ENCODE measurements around the gene PITX1. TPM values are rescaled to one million over a fixed set of nuclear protein-coding genes. Genes with fewer than 3 reads are reported as not detected.

PITX1 gene
- total RNA-seq, 1 donor from 2014 or later = 89.6 TPM

GRCh38 chr5:135012951-135013391 lies 21.1 kb downstream of the PITX1 start:
- no peaks in the 10 kb centered on the region for H3K36me3 Mint-ChIP-seq
- H3K27ac Mint-ChIP-seq = no peak overlapping the region
- no peak overlapping the region for H3K4me3 Mint-ChIP-seq
- H3K27me3 Mint-ChIP-seq (ENCODE audit: low read depth) = no peaks in the 10 kb centered on the region
- TF ChIP-seq CTCF (IDR thresholded peaks at IDR 0.05; ENCODE audit: unreplicated experiment) = no peak
- no peaks in the 10 kb centered on the region for H3K9me3 Mint-ChIP-seq
- DNase-seq (ENCODE audit: low spot score in 2 of 2, unreplicated experiment in 2 of 2) = no peak
- H3K4me1 Mint-ChIP-seq = no peaks in the 10 kb centered on the region

DNA sequence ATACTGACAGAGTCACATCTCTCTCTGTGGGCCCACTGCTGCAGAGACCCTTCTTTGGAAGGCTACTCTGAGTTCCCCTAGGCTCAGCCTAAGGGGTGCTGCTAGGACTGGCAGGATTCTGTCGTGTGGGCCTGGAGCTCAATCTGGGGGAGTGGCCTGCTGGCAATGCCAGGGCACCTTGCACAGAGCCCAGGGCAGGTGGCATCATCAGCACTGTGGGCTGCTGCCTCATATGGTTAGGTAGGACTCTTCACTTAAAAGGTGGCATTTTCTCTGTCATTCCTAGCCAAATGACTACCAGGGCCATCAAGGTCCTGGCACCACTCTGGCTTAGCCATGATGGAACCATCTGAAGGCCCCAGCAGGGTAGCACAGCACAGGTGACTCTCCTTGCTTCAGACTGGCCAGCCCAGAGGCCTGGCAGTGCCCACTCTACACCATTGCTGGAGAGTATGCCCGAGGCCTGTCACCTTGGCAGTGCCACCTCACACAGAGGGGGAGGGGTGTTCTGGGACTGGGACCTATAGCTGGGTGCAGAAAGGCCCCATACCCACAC lies 21.9 kb downstream of the PITX1 start:
- H3K4me3 Mint-ChIP-seq = no peak overlapping the region
- no peak overlapping the region for H3K27ac Mint-ChIP-seq
- DNase-seq (ENCODE audit: low spot score in 2 of 2, unreplicated experiment in 2 of 2) = no peak
- no peaks in the 10 kb centered on the region for H3K9me3 Mint-ChIP-seq
- H3K36me3 Mint-ChIP-seq = peaks cover under 1% of the 10 kb centered on the region
- TF ChIP-seq CTCF (IDR thresholded peaks at IDR 0.05; ENCODE audit: unreplicated experiment) = no peak
- H3K4me1 Mint-ChIP-seq = no peaks in the 10 kb centered on the region
- no peaks in the 10 kb centered on the region for H3K27me3 Mint-ChIP-seq (ENCODE audit: low read depth)

DNA sequence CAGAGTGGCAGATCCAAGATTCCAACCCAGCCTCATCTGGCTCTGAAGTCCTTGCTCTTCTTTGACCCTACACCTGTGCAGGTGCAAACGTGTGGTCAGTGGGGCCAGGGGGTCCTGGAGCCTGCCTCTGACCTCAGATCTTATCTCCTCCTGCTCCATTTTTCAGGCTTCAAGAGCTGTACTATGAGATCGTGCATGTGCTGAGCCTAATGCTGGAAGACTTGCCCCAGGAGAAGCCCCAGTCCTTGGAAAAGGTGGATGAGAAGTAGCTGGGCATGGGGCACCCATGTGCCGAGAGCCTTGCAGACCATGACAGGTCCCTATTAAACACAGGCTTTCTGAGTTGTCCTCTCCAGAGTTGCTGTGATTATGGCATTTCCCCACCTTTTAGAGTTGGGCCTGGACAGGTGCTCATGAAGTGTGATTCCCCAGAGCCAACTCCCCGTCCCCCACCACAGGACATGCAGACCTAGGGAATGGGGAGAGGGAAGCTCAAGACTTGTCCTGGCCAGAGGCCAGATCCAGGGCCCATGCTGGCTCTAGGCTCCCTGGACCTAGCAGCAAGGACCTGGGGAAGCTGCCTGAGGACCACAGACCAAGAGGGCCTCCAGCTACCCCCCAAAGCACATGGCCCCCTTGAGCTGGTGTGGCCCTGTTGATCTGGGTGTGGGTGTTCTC lies 22.5 kb downstream of the PITX1 start:
- Mint-ChIP-seq H3K27ac (no peak overlapping the region), H3K4me1 (no peaks in the 10 kb centered on the region), H3K27me3 (ENCODE audit: low read depth) (no peaks in the 10 kb centered on the region), H3K9me3 (no peaks in the 10 kb centered on the region), H3K4me3 (no peak overlapping the region), H3K36me3 (peaks cover 5% of the 10 kb centered on the region)
- no peak for DNase-seq (ENCODE audit: low spot score in 2 of 2, unreplicated experiment in 2 of 2)
- no peak for TF ChIP-seq CTCF (IDR thresholded peaks at IDR 0.05; ENCODE audit: unreplicated experiment)

- DNase-seq (ENCODE audit: low spot score in 2 of 2, unreplicated experiment in 2 of 2) = no peak
- H3K27me3 Mint-ChIP-seq (ENCODE audit: low read depth) = no peaks in the 10 kb centered on the region
- no peaks in the 10 kb centered on the region for H3K9me3 Mint-ChIP-seq
- no peak overlapping the region for H3K27ac Mint-ChIP-seq
- H3K4me3 Mint-ChIP-seq = no peak overlapping the region
- TF ChIP-seq CTCF (IDR thresholded peaks at IDR 0.05; ENCODE audit: unreplicated experiment) = no peak
- peaks cover 5% of the 10 kb centered on the region for H3K36me3 Mint-ChIP-seq
- no peaks in the 10 kb centered on the region for H3K4me1 Mint-ChIP-seq
Measured at GRCh38 chr5:135010502-135011354, 23.3 kb downstream of the PITX1 start.

GRCh38 chr5:135009736-135010501 lies 24.1 kb downstream of the PITX1 start:
- H3K27me3 Mint-ChIP-seq (ENCODE audit: low read depth) = no peaks in the 10 kb centered on the region

More at GRCh38 chr5:135009736-135010501, 24.1 kb downstream of the PITX1 start:
- H3K36me3 Mint-ChIP-seq = peaks cover 5% of the 10 kb centered on the region
- no peak for DNase-seq (ENCODE audit: low spot score in 2 of 2, unreplicated experiment in 2 of 2)
- H3K27ac Mint-ChIP-seq = no peak overlapping the region
- H3K4me3 Mint-ChIP-seq = no peak overlapping the region
- H3K9me3 Mint-ChIP-seq = no peaks in the 10 kb centered on the region
- no peaks in the 10 kb centered on the region for H3K4me1 Mint-ChIP-seq
- TF ChIP-seq CTCF (IDR thresholded peaks at IDR 0.05; ENCODE audit: unreplicated experiment) = no peak

Measured in mesothelial cell of epicardium (in vitro differentiated cells).